ENCODE measurements around the gene FRMD8.

- TF ChIP-seq CTCF (conservative IDR thresholded peaks at IDR 0.05; ENCODE audit: low read depth, low read length) (no peak), EZH2 (IDR thresholded peaks at IDR 0.05; ENCODE audit: low read length, unreplicated experiment) (no peak), EZH2phosphoT487 (IDR thresholded peaks at IDR 0.05; ENCODE audit: borderline replicate concordance, low read length) (no peak)
Observed at GRCh38 chr11:65454311-65454695, 67.9 kb downstream of the FRMD8 start.
